Measurements from ENCODE around the gene IRF9. TPM values are rescaled to one million over a fixed set of nuclear protein-coding genes. Genes with fewer than 3 reads are reported as not detected.

The IRF9 gene
- polyA plus RNA-seq, 2 donors, result 35.0 to 43.5 TPM

- peaks cover 3 to 14% of the 10 kb centered on the region in 2 donors for H3K36me3 ChIP-seq (ENCODE audit: control insufficient read depth in 2 of 2, insufficient read depth in 2 of 2, low read length in 1 of 2)
- WGBS, 2 donors, result 79 to 87% methylated on average over 8 of the region's 8 CpGs
- H3K27ac ChIP-seq (ENCODE audit: low read depth in 2 of 2, low read length in 1 of 2), result peak overlapping the region in 1 of 2 donors; percentile 87
- no peaks in the 10 kb centered on the region for H3K9me3 ChIP-seq (ENCODE audit: control insufficient read depth in 2 of 2, insufficient read depth in 1 of 2, low read depth in 1 of 2, low read length in 1 of 2)
- H3K27me3 ChIP-seq (ENCODE audit: control insufficient read depth in 1 of 2, insufficient read depth in 2 of 2, low read length in 2 of 2), result no peaks in the 10 kb centered on the region
- H3K4me1 ChIP-seq (ENCODE audit: control insufficient read depth in 2 of 2, insufficient read depth in 2 of 2, low read length in 1 of 2), result peaks cover 8 to 15% of the 10 kb centered on the region in 2 donors
- H3K4me3 ChIP-seq (ENCODE audit: low read depth in 1 of 2, low read length in 2 of 2), result no peak overlapping the region
Observed at GRCh38 chr14:24137529-24138395, 23.3 kb upstream of the IRF9 start.

DNA sequence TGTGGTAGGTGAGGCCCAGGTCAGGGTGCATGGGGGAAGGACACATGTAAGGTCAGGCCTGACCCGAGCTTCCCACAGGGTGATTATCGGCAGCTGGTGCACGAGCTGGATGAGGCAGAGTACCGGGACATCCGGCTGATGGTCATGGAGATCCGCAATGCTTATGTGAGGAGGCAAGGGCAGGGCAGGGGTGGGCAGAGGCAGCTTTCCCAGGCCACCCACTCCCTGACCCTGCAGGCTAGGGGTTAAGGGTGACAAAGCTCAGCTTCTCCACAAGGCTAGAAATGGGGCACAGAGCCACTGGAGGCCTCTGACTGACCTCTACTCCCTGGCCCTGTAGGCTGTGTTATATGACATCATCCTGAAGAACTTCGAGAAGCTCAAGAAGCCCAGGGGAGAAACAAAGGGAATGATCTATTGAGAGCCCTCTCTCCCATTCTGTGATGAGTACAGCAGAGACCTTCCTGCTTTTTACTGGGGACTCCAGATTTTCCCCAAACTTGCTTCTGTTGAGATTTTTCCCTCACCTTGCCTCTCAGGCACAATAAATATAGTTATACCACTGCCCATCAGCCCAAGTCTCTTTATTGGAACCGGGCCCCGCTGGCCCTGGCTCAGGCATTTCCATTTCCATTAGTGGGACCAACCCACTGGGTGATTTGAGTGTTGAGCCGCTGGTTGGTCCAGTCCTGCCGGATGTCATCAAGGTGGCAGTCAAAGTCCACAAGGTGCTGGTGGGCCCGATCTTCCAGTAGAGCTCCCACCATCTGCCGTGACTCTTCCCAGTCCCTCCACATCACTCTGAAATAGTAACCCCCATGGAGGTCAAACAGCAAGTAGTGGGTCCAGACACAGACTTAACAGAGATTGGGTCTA, 22.4 kb upstream of the IRF9 start:
- peaks cover 3 to 14% of the 10 kb centered on the region in 2 donors for H3K36me3 ChIP-seq (ENCODE audit: control insufficient read depth in 2 of 2, insufficient read depth in 2 of 2, low read length in 1 of 2)
- H3K4me3 ChIP-seq (ENCODE audit: low read depth in 1 of 2, low read length in 2 of 2), result no peak overlapping the region
- H3K27ac ChIP-seq (ENCODE audit: low read depth in 2 of 2, low read length in 1 of 2), result no peak overlapping the region
- no peaks in the 10 kb centered on the region for H3K9me3 ChIP-seq (ENCODE audit: control insufficient read depth in 2 of 2, insufficient read depth in 1 of 2, low read depth in 1 of 2, low read length in 1 of 2)
- WGBS, 2 donors, result 80 to 81% methylated on average over 13 of the region's 13 CpGs
- peaks cover 8 to 15% of the 10 kb centered on the region in 2 donors for H3K4me1 ChIP-seq (ENCODE audit: control insufficient read depth in 2 of 2, insufficient read depth in 2 of 2, low read length in 1 of 2)
- H3K27me3 ChIP-seq (ENCODE audit: control insufficient read depth in 1 of 2, insufficient read depth in 2 of 2, low read length in 2 of 2), result no peaks in the 10 kb centered on the region

DNA sequence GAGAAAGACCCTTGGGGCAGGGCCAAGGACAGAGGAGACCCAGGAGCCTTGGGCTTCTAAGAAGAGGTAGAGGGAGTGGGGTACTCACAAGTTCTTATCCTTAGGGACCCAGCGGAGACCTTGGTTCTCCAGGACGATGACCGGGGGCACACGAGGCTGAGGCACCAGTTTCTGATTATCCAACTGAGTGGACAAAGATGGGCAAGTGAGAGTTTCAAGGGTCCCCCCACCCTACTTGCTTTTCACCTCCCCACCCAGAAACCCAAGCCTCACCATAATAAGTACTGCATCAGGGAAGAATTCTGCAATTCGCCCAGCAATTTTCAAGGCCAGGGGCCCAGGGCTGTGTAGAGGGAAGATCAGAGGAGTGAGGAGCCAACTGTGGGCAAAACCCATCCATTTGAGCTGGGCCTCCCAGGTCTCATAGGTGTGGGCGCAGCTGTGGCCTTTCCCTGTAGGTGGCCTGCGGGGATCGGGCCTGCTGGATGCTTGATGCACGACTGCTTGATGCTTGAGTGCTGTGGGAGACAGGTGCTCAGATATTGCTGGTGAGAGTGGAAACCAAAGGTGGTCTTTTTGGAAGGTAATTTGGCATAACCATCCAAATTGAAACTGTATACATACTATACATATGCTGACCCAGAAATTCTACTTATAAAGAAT, 21.7 kb upstream of the IRF9 start:
- WGBS, 2 donors, result 72 to 81% methylated on average over 9 of the region's 9 CpGs
- H3K27ac ChIP-seq (ENCODE audit: low read depth in 2 of 2, low read length in 1 of 2), result no peak overlapping the region
- H3K4me3 ChIP-seq (ENCODE audit: low read depth in 1 of 2, low read length in 2 of 2), result no peak overlapping the region
- no peaks in the 10 kb centered on the region for H3K27me3 ChIP-seq (ENCODE audit: control insufficient read depth in 1 of 2, insufficient read depth in 2 of 2, low read length in 2 of 2)
- peaks cover 3 to 18% of the 10 kb centered on the region in 2 donors for H3K36me3 ChIP-seq (ENCODE audit: control insufficient read depth in 2 of 2, insufficient read depth in 2 of 2, low read length in 1 of 2)
- H3K4me1 ChIP-seq (ENCODE audit: control insufficient read depth in 2 of 2, insufficient read depth in 2 of 2, low read length in 1 of 2), result peaks cover 8 to 15% of the 10 kb centered on the region in 2 donors
- H3K9me3 ChIP-seq (ENCODE audit: control insufficient read depth in 2 of 2, insufficient read depth in 1 of 2, low read depth in 1 of 2, low read length in 1 of 2), result no peaks in the 10 kb centered on the region

DNA sequence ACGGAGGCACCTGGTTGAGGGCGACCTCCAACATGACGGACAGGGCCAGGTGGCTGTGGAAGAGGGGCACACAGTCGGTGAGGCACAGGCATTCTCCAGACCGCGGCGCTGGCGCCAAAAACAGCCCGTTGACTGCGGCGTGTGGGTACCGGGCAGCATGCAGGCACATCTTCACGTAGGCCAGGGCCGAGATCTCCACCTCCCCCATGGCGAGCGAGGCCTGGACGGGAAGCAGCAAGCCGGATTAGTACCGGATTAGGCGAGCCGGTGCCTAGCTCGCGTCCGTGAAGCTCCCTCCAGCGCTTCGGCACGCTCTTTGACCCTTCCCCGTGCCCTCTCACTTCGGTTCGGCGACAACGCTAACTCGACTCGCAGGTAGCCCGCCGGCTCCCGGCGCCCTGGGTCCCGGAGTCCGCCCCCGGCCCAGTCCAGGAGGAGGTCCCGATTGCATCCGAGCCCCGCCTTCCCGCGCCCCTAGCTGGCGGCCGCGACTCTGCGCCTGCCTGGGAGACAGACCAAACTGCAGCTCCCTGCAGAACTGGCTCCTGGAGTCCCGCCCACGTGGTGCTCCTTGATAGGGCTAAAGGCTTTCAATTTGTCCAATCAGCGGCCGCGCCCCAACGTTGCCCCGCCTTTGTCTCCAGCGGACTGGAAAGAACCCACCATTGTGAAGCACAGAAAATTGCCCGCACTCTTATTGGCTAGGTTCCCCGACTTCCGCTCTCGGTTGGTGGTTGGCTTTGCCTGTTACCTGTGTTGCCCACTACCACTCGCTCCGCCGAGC, 19.8 kb upstream of the IRF9 start, which contains the start of gene EMC9:
Gene EMC9, minus strand, starts transcription at position 495 of the 784 bp plus-strand sequence. Its CDS starts 287 bp downstream, at position 208.
- peaks cover 8 to 21% of the 10 kb centered on the region in 2 donors for H3K4me1 ChIP-seq (ENCODE audit: control insufficient read depth in 2 of 2, insufficient read depth in 2 of 2, low read length in 1 of 2)
- no peaks in the 10 kb centered on the region for H3K27me3 ChIP-seq (ENCODE audit: control insufficient read depth in 1 of 2, insufficient read depth in 2 of 2, low read length in 2 of 2)
- 0% methylated on average over 65 of the region's 65 CpGs for WGBS, 2 donors
- no peaks in the 10 kb centered on the region for H3K9me3 ChIP-seq (ENCODE audit: control insufficient read depth in 2 of 2, insufficient read depth in 1 of 2, low read depth in 1 of 2, low read length in 1 of 2)
- H3K36me3 ChIP-seq (ENCODE audit: control insufficient read depth in 2 of 2, insufficient read depth in 2 of 2, low read length in 1 of 2), result peaks cover 3 to 21% of the 10 kb centered on the region in 2 donors
- peak within 1 kb of the TSS; percentile 97 for H3K27ac ChIP-seq (ENCODE audit: low read depth in 2 of 2, low read length in 1 of 2)
- H3K4me3 ChIP-seq (ENCODE audit: low read depth in 1 of 2, low read length in 2 of 2), result peak within 1 kb of the TSS; percentile 63 to 85

GRCh38 chr14:24143511-24143910, 17.6 kb upstream of the IRF9 start:
- Histone ChIP-seq H3K27ac (ENCODE audit: low read depth in 2 of 2, low read length in 1 of 2) (no peak overlapping the region), H3K4me3 (ENCODE audit: low read depth in 1 of 2, low read length in 2 of 2) (no peak overlapping the region), H3K9me3 (ENCODE audit: control insufficient read depth in 2 of 2, insufficient read depth in 1 of 2, low read depth in 1 of 2, low read length in 1 of 2) (no peaks in the 10 kb centered on the region), H3K27me3 (ENCODE audit: control insufficient read depth in 1 of 2, insufficient read depth in 2 of 2, low read length in 2 of 2) (no peaks in the 10 kb centered on the region), H3K36me3 (ENCODE audit: control insufficient read depth in 2 of 2, insufficient read depth in 2 of 2, low read length in 1 of 2) (peaks cover 3 to 10% of the 10 kb centered on the region in 2 donors), H3K4me1 (ENCODE audit: control insufficient read depth in 2 of 2, insufficient read depth in 2 of 2, low read length in 1 of 2) (peaks cover 8 to 14% of the 10 kb centered on the region in 2 donors)
- WGBS, 2 donors, result 84 to 87% methylated on average over 2 of the region's 2 CpGs

DNA sequence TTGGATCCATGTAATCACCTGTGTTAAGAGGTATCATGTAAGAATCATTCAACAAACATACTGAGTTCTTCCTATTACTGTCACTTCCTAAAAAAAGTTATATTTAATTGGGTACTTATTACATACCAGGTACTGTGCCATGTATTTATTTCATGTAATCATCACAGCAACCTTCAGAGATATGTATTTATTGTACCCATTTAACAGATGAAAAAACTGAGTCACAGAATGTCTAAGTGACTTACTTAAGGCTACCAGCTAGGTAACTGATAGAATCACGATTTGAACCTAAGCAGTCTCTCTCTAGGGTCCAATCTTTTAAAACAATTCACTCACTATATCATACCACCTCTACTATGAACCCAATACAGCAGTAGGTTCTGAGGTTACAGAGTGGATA, 16.6 kb upstream of the IRF9 start:
- no peak overlapping the region for H3K4me3 ChIP-seq (ENCODE audit: low read depth in 1 of 2, low read length in 2 of 2)
- 85 to 88% methylated on average over 1 of the region's 1 CpG for WGBS, 2 donors
- H3K36me3 ChIP-seq (ENCODE audit: control insufficient read depth in 2 of 2, insufficient read depth in 2 of 2, low read length in 1 of 2), result peaks cover 0 to 9% of the 10 kb centered on the region in 2 donors
- H3K4me1 ChIP-seq (ENCODE audit: control insufficient read depth in 2 of 2, insufficient read depth in 2 of 2, low read length in 1 of 2), result peaks cover 2 to 15% of the 10 kb centered on the region in 2 donors
- no peaks in the 10 kb centered on the region for H3K9me3 ChIP-seq (ENCODE audit: control insufficient read depth in 2 of 2, insufficient read depth in 1 of 2, low read depth in 1 of 2, low read length in 1 of 2)
- H3K27me3 ChIP-seq (ENCODE audit: control insufficient read depth in 1 of 2, insufficient read depth in 2 of 2, low read length in 2 of 2), result no peaks in the 10 kb centered on the region
- H3K27ac ChIP-seq (ENCODE audit: low read depth in 2 of 2, low read length in 1 of 2), result no peak overlapping the region

DNA sequence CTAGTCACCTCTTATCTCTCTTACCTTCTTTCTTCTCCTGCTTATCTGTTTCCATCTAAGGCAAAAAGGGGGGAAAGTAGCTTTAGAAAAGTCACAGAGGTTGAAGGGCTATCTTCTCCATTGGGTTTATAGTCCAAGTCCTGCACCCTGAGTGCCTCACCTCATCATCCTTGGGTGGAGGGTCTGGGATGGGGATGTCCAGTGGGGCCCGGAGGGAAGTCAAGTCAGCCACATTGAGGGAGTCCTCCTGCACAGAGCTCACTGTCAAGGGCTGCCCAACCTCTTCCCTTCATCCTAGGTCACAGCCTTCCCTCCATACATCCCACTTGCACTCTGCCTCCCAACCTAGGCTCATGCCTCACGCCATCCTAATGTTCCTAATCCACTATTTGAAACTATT, 15.8 kb upstream of the IRF9 start:
- Histone ChIP-seq H3K9me3 (ENCODE audit: control insufficient read depth in 2 of 2, insufficient read depth in 1 of 2, low read depth in 1 of 2, low read length in 1 of 2) (no peaks in the 10 kb centered on the region), H3K36me3 (ENCODE audit: control insufficient read depth in 2 of 2, insufficient read depth in 2 of 2, low read length in 1 of 2) (peaks cover 0 to 11% of the 10 kb centered on the region in 2 donors), H3K27ac (ENCODE audit: low read depth in 2 of 2, low read length in 1 of 2) (no peak overlapping the region), H3K4me1 (ENCODE audit: control insufficient read depth in 2 of 2, insufficient read depth in 2 of 2, low read length in 1 of 2) (peaks cover 0 to 14% of the 10 kb centered on the region in 2 donors), H3K27me3 (ENCODE audit: control insufficient read depth in 1 of 2, insufficient read depth in 2 of 2, low read length in 2 of 2) (no peaks in the 10 kb centered on the region), H3K4me3 (ENCODE audit: low read depth in 1 of 2, low read length in 2 of 2) (no peak overlapping the region)
- WGBS, 2 donors, result 88 to 91% methylated on average over 2 of the region's 2 CpGs

GRCh38 chr14:24145690-24146452, 15.2 kb upstream of the IRF9 start:
- Histone ChIP-seq H3K9me3 (ENCODE audit: control insufficient read depth in 2 of 2, insufficient read depth in 1 of 2, low read depth in 1 of 2, low read length in 1 of 2) (no peaks in the 10 kb centered on the region), H3K36me3 (ENCODE audit: control insufficient read depth in 2 of 2, insufficient read depth in 2 of 2, low read length in 1 of 2) (peaks cover 0 to 18% of the 10 kb centered on the region in 2 donors), H3K27me3 (ENCODE audit: control insufficient read depth in 1 of 2, insufficient read depth in 2 of 2, low read length in 2 of 2) (no peaks in the 10 kb centered on the region), H3K4me3 (ENCODE audit: low read depth in 1 of 2, low read length in 2 of 2) (peak overlapping the region; percentile 87 to 93), H3K27ac (ENCODE audit: low read depth in 2 of 2, low read length in 1 of 2) (peak overlapping the region; percentile 92 to 97), H3K4me1 (ENCODE audit: control insufficient read depth in 2 of 2, insufficient read depth in 2 of 2, low read length in 1 of 2) (peaks cover 0 to 14% of the 10 kb centered on the region in 2 donors)
- WGBS, 2 donors, result 7 to 10% methylated on average over 9 of the region's 9 CpGs

Data from esophagus (tissue), 2 donors.